ENCODE data around the gene ARL9. TPM values are rescaled to one million over a fixed set of nuclear protein-coding genes. Genes with fewer than 3 reads are reported as not detected.

Gene ARL9
- total and polyA plus RNA-seq, 9 of the 15 experiments (the other 6 are each of a cell fraction or from before 2014, with no cell fraction given) = 0.10 to 0.15 (median 0.11) TPM; not detected in 6

GRCh38 chr4:56467284-56468096 is 38.1 kb upstream of the ARL9 start, which contains the start of gene SRP72 (continued):
- TF ChIP-seq GTF2A2 (tag; IDR thresholded peaks at IDR 0.05) (peak; percentile 44; the same call in 1 of the 2 replicates), NBN (IDR thresholded peaks at IDR 0.05; ENCODE audit: low read depth) (peak; percentile 49; the same call in 1 of the 2 replicates), SP2 (IDR thresholded peaks at IDR 0.05; ENCODE audit: extremely low read depth, low read depth, low read length, poor library complexity, severe bottlenecking) (no peak), RB1 (IDR thresholded peaks at IDR 0.05; ENCODE audit: low read depth) (peak; percentile 37; the same call in 1 of the 2 replicates), CEBPZ (IDR thresholded peaks at IDR 0.05; ENCODE audit: borderline replicate concordance, low read depth, low read length) (no peak), MITF (IDR thresholded peaks at IDR 0.05) (peak; percentile 61; the same call in 1 of the 2 replicates), DDX20 (tag; IDR thresholded peaks at IDR 0.05; ENCODE audit: low read depth) (no peak), ARID1B (IDR thresholded peaks at IDR 0.05) (peak; percentile 58; the same call in 1 of the 2 replicates), ATF7 (IDR thresholded peaks at IDR 0.05) (peak; percentile 75; the same call in 1 of the 2 replicates), POLR3G (IDR thresholded peaks at IDR 0.05; ENCODE audit: extremely low read depth, insufficient read length, insufficient replicate concordance) (no peak), SRSF9 (IDR thresholded peaks at IDR 0.05; ENCODE audit: borderline replicate concordance, low read depth, low read length) (no peak), RFX7 (CRISPR knock-in tag; IDR thresholded peaks at IDR 0.05) (no peak), IRF9 (tag; IDR thresholded peaks at IDR 0.05) (no peak), RCOR1 (IDR thresholded peaks at IDR 0.05; ENCODE audit: borderline replicate concordance in 1 of 2, low read depth in 2 of 2, low read length in 2 of 2) (peak in 1 of 2 experiments; percentile 71; a peak in 2 of 4 replicates), HMG20B (CRISPR knock-in tag; IDR thresholded peaks at IDR 0.05) (no peak), MXI1 (IDR thresholded peaks at IDR 0.05; ENCODE audit: low read depth, low read length) (peak; percentile 63), ZNF785 (CRISPR knock-in tag; IDR thresholded peaks at IDR 0.05) (no peak), NR0B1 (IDR thresholded peaks at IDR 0.05; ENCODE audit: partially characterized antibody) (no peak), RFX1 (IDR thresholded peaks at IDR 0.05) (peak; percentile 53), NFIC (IDR thresholded peaks at IDR 0.05) (peak; percentile 27; the same call in 1 of the 2 replicates), BMI1 (IDR thresholded peaks at IDR 0.05; ENCODE audit: low read length) (no peak), BHLHE40 (IDR thresholded peaks at IDR 0.05; ENCODE audit: low read length) (peak; percentile 67)

All from K562 (cell line).